ENCODE data around the gene C10orf90.

DNA sequence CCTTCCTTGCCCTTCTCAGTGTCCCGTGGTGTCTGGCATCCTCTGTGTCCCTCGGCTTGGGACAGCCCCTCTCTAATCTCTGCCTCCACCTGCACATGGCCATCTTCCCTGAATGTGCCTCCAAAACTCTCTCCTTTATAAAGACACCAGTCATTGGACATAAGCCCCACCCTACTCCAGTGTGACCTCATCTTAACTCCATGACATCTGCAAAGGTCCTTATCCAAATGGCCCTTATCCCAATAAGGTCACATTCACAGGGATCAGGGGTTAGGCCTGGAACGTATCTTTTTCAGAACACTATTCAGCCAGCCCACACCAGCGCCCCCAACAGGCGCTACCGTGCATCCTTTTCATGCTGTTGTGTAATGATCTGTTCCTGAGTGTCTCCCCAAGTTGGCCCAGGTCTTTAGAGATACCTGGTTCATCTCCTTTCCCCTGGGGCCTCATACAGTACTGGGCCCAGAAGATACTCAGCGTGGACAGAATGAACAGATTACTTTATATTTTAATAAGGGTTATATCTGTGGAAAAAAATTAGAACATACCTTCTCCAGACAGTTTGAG is 149.7 kb downstream of the C10orf90 start:
- TF ChIP-seq, protein P1, sequence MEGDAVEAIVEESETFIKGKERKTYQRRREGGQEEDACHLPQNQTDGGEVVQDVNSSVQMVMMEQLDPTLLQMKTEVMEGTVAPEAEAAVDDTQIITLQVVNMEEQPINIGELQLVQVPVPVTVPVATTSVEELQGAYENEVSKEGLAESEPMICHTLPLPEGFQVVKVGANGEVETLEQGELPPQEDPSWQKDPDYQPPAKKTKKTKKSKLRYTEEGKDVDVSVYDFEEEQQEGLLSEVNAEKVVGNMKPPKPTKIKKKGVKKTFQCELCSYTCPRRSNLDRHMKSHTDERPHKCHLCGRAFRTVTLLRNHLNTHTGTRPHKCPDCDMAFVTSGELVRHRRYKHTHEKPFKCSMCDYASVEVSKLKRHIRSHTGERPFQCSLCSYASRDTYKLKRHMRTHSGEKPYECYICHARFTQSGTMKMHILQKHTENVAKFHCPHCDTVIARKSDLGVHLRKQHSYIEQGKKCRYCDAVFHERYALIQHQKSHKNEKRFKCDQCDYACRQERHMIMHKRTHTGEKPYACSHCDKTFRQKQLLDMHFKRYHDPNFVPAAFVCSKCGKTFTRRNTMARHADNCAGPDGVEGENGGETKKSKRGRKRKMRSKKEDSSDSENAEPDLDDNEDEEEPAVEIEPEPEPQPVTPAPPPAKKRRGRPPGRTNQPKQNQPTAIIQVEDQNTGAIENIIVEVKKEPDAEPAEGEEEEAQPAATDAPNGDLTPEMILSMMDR (IDR thresholded peaks at IDR 0.05): peak; percentile 43
- no peak for TF ChIP-seq POLR2AphosphoS5 (IDR thresholded peaks at IDR 0.05; ENCODE audit: low read depth, low read length)
- no peak for TF ChIP-seq TCF7L2 (IDR thresholded peaks at IDR 0.05; ENCODE audit: low read depth, low read length)
- TF ChIP-seq, protein P2, sequence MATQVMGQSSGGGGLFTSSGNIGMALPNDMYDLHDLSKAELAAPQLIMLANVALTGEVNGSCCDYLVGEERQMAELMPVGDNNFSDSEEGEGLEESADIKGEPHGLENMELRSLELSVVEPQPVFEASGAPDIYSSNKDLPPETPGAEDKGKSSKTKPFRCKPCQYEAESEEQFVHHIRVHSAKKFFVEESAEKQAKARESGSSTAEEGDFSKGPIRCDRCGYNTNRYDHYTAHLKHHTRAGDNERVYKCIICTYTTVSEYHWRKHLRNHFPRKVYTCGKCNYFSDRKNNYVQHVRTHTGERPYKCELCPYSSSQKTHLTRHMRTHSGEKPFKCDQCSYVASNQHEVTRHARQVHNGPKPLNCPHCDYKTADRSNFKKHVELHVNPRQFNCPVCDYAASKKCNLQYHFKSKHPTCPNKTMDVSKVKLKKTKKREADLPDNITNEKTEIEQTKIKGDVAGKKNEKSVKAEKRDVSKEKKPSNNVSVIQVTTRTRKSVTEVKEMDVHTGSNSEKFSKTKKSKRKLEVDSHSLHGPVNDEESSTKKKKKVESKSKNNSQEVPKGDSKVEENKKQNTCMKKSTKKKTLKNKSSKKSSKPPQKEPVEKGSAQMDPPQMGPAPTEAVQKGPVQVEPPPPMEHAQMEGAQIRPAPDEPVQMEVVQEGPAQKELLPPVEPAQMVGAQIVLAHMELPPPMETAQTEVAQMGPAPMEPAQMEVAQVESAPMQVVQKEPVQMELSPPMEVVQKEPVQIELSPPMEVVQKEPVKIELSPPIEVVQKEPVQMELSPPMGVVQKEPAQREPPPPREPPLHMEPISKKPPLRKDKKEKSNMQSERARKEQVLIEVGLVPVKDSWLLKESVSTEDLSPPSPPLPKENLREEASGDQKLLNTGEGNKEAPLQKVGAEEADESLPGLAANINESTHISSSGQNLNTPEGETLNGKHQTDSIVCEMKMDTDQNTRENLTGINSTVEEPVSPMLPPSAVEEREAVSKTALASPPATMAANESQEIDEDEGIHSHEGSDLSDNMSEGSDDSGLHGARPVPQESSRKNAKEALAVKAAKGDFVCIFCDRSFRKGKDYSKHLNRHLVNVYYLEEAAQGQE (IDR thresholded peaks at IDR 0.05; ENCODE audit: insufficient read depth in 1 of 2, low read depth in 2 of 2, low read length in 1 of 2): no peak
